IMR-90 (cell line): Measurements from ENCODE around the gene AGGF1. TPM values are rescaled to one million over a fixed set of nuclear protein-coding genes. Genes with fewer than 3 reads are reported as not detected.

ENCODE experiments used
- ATAC-seq: fragments of 200-7000 bp; cut with Tn5 transposase; 2 replicates; pipeline ENCODE4 v1.9.1; 2020; ENCODE audit warnings: low read depth, mild to moderate bottlenecking, moderate library complexity
- BruUV-seq: library from RNA; stranded (reverse); fragments of 400-500 nt; replicated peaks from 2 replicates; lab custom pipeline; 2021; lab: Mats Ljungman, UMichigan
- CTCF ChIA-PET: fragments of 300-600 bp; formaldehyde crosslinking; extraction: SDS; loops from one replicate; lab custom pipeline; 2021; ENCODE audit warnings: antibody characterized with exemption; lab: Yijun Ruan, JAX
- POLR2A ChIA-PET: fragments of 300-600 bp; sonication (Branson Sonifier 250); formaldehyde crosslinking; loops from one replicate; lab custom pipeline; 2022; ENCODE audit warnings: antibody characterized with exemption; ENCODE audit not compliant: unreplicated experiment; lab: Charles Lee
- DNase-seq: peaks from one replicate; pipeline ENCODE4 v3.0.0; 2013
- H2AFZ ChIP-seq: replicated peaks from 2 replicates; pipeline ENCODE3; 2013; ENCODE audit warnings: low read length, mild to moderate bottlenecking; ENCODE audit not compliant: poor library complexity
- H2AK5ac ChIP-seq: 2 replicates; pipeline ENCODE4 v1.6.1; 2013; ENCODE audit warnings: low read depth, low read length, inconsistent platforms
- H2AK9ac ChIP-seq: replicated peaks from 2 replicates; pipeline ENCODE3; 2013; ENCODE audit warnings: mild to moderate bottlenecking, low read depth, low read length, moderate library complexity; ENCODE audit not compliant: poor library complexity
- H2BK120ac ChIP-seq: 2 replicates; pipeline ENCODE4 v1.6.1; 2013; ENCODE audit warnings: low read depth, low read length, inconsistent platforms
- H2BK15ac ChIP-seq: 3 replicates; pipeline ENCODE4 v1.6.1; 2013; ENCODE audit warnings: low read depth, low read length, inconsistent platforms
- H2BK20ac ChIP-seq: 2 replicates; pipeline ENCODE4 v1.6.1; 2013; ENCODE audit warnings: low read depth, mild to moderate bottlenecking, inconsistent platforms, low read length, moderate library complexity
- H2BK5ac ChIP-seq: 2 replicates; pipeline ENCODE4 v1.6.1; 2013; ENCODE audit warnings: mild to moderate bottlenecking, low read depth, low read length, inconsistent platforms; ENCODE audit not compliant: poor library complexity, severe bottlenecking
- H3K14ac ChIP-seq: replicated peaks from 2 replicates; pipeline ENCODE4 v1.6.1; 2013; ENCODE audit warnings: low read depth, low read length, inconsistent platforms
- H3K18ac ChIP-seq: 2 replicates; pipeline ENCODE4 v1.6.1; 2013; ENCODE audit warnings: low read depth, low read length, control low read depth
- H3K23ac ChIP-seq: 2 replicates; pipeline ENCODE4 v1.6.1; 2013; ENCODE audit warnings: low read depth, low read length, inconsistent platforms
- H3K27ac ChIP-seq: 2 replicates; pipeline ENCODE4 v1.5.1; 2013; ENCODE audit warnings: mild to moderate bottlenecking, control low read depth, low read length; ENCODE audit not compliant: insufficient read depth
- H3K27me3 ChIP-seq: 2 replicates; pipeline ENCODE4 v1.6.1; 2013; ENCODE audit warnings: low read length; ENCODE audit not compliant: control insufficient read depth, insufficient read depth
- H3K36me3 ChIP-seq: 2 replicates; pipeline ENCODE4 v1.6.1; 2013; ENCODE audit warnings: low read length, mixed read lengths; ENCODE audit not compliant: control insufficient read depth, insufficient read depth
- H3K4ac ChIP-seq: 2 replicates; pipeline ENCODE4 v1.6.1; 2013; ENCODE audit warnings: low read depth, low read length, inconsistent platforms
- H3K4me1 ChIP-seq: 2 replicates; pipeline ENCODE4 v1.6.1; 2013; ENCODE audit warnings: low read length, mixed read lengths; ENCODE audit not compliant: control insufficient read depth, insufficient read depth
- H3K4me2 ChIP-seq: 2 replicates; pipeline ENCODE4 v1.6.1; 2013; ENCODE audit warnings: low read depth, mild to moderate bottlenecking, control low read depth, low read length, moderate library complexity
- H3K4me3 ChIP-seq: 2 replicates; pipeline ENCODE4 v1.5.1; 2013; ENCODE audit warnings: low read depth, mild to moderate bottlenecking, control low read depth, low read length, moderate library complexity; ENCODE audit not compliant: insufficient read depth
- H3K56ac ChIP-seq: 2 replicates; pipeline ENCODE4 v1.6.1; 2013; ENCODE audit warnings: low read length, inconsistent platforms; ENCODE audit not compliant: insufficient read depth; ENCODE audit errors: extremely low read depth
- H3K79me1 ChIP-seq, 2 experiments: 2 replicates each; pipeline ENCODE4 v1.6.1; 2013; ENCODE audit warnings: low read length in 2 of 2, inconsistent platforms in 1 of 2, low read depth in 1 of 2
- H3K9ac ChIP-seq: 2 replicates; pipeline ENCODE4 v1.6.1; 2013; ENCODE audit warnings: low read depth, low read length, control low read depth
- H3K9me1 ChIP-seq: 2 replicates; pipeline ENCODE4 v1.6.1; 2013; ENCODE audit warnings: low read length, inconsistent platforms; ENCODE audit not compliant: insufficient read depth
- H3K9me3 ChIP-seq: 2 replicates; pipeline ENCODE4 v1.6.1; 2013; ENCODE audit warnings: low read length; ENCODE audit not compliant: control insufficient read depth, insufficient read depth
- H4K20me1 ChIP-seq: 2 replicates; pipeline ENCODE4 v1.6.1; 2013; ENCODE audit warnings: low read length, inconsistent platforms; ENCODE audit not compliant: insufficient read depth
- H4K5ac ChIP-seq: 2 replicates; pipeline ENCODE4 v1.6.1; 2013; ENCODE audit warnings: mild to moderate bottlenecking, low read depth, low read length, control low read depth
- H4K8ac ChIP-seq, 2 experiments: 2 replicates each; pipeline ENCODE4 v1.6.1; 2013; ENCODE audit warnings: low read depth in 2 of 2, low read length in 2 of 2, control low read depth in 1 of 2, inconsistent platforms in 1 of 2
- H4K91ac ChIP-seq: 2 replicates; pipeline ENCODE4 v1.6.1; 2013; ENCODE audit warnings: low read depth, low read length, inconsistent platforms; ENCODE audit not compliant: insufficient read depth
- BHLHE40 ChIP-seq: fragments of 150-350 bp; IDR thresholded peaks from 2 replicates; pipeline ENCODE4 v1.6.1; 2016; ENCODE audit warnings: mild to moderate bottlenecking, low read depth, low read length
- CEBPB ChIP-seq: IDR thresholded peaks from 2 replicates; pipeline ENCODE4 v1.6.1; 2012; ENCODE audit warnings: low read depth, low read length, improper control_type of control experiment
- CTCF ChIP-seq: conservative IDR thresholded peaks from 2 replicates; pipeline ENCODE4 v1.5.1; 2012; ENCODE audit warnings: mild to moderate bottlenecking, low read depth, low read length, improper control_type of control experiment
- FOS ChIP-seq: fragments of 150-350 bp; IDR thresholded peaks from 2 replicates; pipeline ENCODE4 v1.6.1; 2016; ENCODE audit warnings: low read depth, low read length
- NFE2L2 ChIP-seq: fragments of 150-350 bp; IDR thresholded peaks from 2 replicates; pipeline ENCODE4 v1.6.1; 2016; ENCODE audit warnings: low read depth, mild to moderate bottlenecking, low read length
- WGBS, 2 experiments: methylation state at CpG; one replicate each; pipeline versions ENCODE4 v1.1.5 to v1.1.7; 2013; ENCODE audit warnings: missing lambda C conversion rate in 2 of 2; ENCODE audit not compliant: insufficient read length in 1 of 2; ENCODE audit errors: extremely low coverage in 2 of 2; 5-methylcytosine and 5-hydroxymethylcytosine counted together
- dilution Hi-C: fragments of 300-500 bp; cut with HindIII; formaldehyde crosslinking; loops from one replicate; pipeline ENCODE4 v1.14.3; 2018; ENCODE audit warnings: low sequenced_read_pairs; ENCODE audit not compliant: unreplicated experiment
- in situ Hi-C: fragments of 300-500 bp; cut with MboI; formaldehyde crosslinking; loops from 3 replicates; pipeline ENCODE4 v1.14.3; 2019; ENCODE audit warnings: low sequenced_read_pairs, inconsistent platforms, mixed read lengths
- intact Hi-C: fragments of 100-400 bp; cut with micrococcal nuclease; formaldehyde crosslinking; loops from 2 replicates; pipeline ENCODE4 v1.10.0; 2022
- polyA plus RNA-seq, 3 experiments: library from polyadenylated mRNA; depleted of rRNA; stranded (reverse); fragments of >200 nt; gene quantifications; 2 replicates each; pipeline ENCODE4 v1.2.3, GENCODE V29; 2012; ENCODE audit warnings: low replicate concordance in 1 of 3
- total RNA-seq: library from RNA; depleted of rRNA; stranded (reverse); fragments of >200 nt; gene quantifications from 2 replicates; pipeline ENCODE4 v1.2.3, GENCODE V29; 2012
- TF ChIP-seq, protein P1 (sequence below): fragments of 150-350 bp; IDR thresholded peaks from 2 replicates; pipeline ENCODE4 v1.6.1; 2016; ENCODE audit warnings: low read depth, mild to moderate bottlenecking, low read length, moderate library complexity, borderline replicate concordance

AGGF1 gene
- total and polyA plus RNA-seq, 2 of the 4 experiments (the other 2 are of a cell fraction) = 7.3 to 8.4 TPM

DNA sequence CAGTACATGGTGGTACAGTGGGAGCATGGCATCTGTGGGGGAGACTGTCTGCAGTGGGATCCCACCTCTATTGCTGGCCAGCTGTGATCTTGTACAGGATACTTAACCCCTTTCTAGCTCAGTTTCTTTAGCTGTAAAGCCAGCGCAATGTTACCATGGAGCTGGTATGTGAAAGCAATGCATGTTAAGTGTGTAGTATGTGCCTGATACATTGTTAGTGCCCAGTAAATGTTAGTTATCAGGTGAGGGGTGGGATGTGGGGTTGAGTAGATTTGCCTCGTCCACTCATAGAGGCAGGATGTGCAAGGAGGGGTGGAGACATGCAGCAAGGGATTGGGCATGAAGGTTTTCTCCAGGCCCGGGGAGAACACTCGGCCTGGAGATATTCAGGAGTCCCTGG lies 44.5 kb downstream of the AGGF1 start:
- ChIA-PET CTCF (no interaction called here), POLR2A (no interaction called here)
- no peak overlapping the region for H2BK20ac ChIP-seq
- no peaks in the 10 kb centered on the region; the same call in 1 of the 2 replicates for H3K4me1 ChIP-seq
- H2AK5ac ChIP-seq = no peak overlapping the region
- H2AFZ ChIP-seq = no peak overlapping the region
- DNase-seq (no peak), ATAC-seq (no peak)
- H3K56ac ChIP-seq = no peak overlapping the region
- no peak overlapping the region for H3K4me3 ChIP-seq
- H2BK15ac ChIP-seq = no peak overlapping the region
- H4K8ac ChIP-seq = no peak overlapping the region
- peaks cover 3% of the 10 kb centered on the region for H3K36me3 ChIP-seq
- no peak overlapping the region for H4K91ac ChIP-seq
- H3K27me3 ChIP-seq = no peaks in the 10 kb centered on the region
- in situ Hi-C loops (no loop called here), dilution Hi-C loops (no loop called here), intact Hi-C loops (loop anchor here (5.0 kb wide), 1 partner anchor 418 kb away; the partner anchor contains the start of gene WDR41)
- no peak overlapping the region for H4K5ac ChIP-seq
- no peak overlapping the region for H3K27ac ChIP-seq
- no peak overlapping the region for H2BK120ac ChIP-seq
- H2AK9ac ChIP-seq = no peak overlapping the region
- peaks cover 7% of the 10 kb centered on the region; the same call in 1 of the 2 replicates for H3K9me1 ChIP-seq
- WGBS, 2 experiments = 88% methylated on average over 3 of the region's 4 CpGs; no CpG with 5 or more reads in 1 of the 2 experiments
- no peak overlapping the region for H3K23ac ChIP-seq
- no peak overlapping the region for H3K14ac ChIP-seq
- no peak overlapping the region for H2BK5ac ChIP-seq
- no peak overlapping the region for H3K18ac ChIP-seq
- BruUV-seq = TSS peak; percentile 34
- H3K9me3 ChIP-seq = no peaks in the 10 kb centered on the region
- H3K9ac ChIP-seq = no peak overlapping the region
- H3K4ac ChIP-seq = no peak overlapping the region
- H3K4me2 ChIP-seq = no peak overlapping the region
- no peak for TF ChIP-seq CEBPB
- no peak for TF ChIP-seq FOS
- TF ChIP-seq CTCF = no peak
- TF ChIP-seq NFE2L2 = no peak
- TF ChIP-seq, protein P1, sequence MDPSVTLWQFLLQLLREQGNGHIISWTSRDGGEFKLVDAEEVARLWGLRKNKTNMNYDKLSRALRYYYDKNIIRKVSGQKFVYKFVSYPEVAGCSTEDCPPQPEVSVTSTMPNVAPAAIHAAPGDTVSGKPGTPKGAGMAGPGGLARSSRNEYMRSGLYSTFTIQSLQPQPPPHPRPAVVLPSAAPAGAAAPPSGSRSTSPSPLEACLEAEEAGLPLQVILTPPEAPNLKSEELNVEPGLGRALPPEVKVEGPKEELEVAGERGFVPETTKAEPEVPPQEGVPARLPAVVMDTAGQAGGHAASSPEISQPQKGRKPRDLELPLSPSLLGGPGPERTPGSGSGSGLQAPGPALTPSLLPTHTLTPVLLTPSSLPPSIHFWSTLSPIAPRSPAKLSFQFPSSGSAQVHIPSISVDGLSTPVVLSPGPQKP = no peak
- TF ChIP-seq BHLHE40 = no peak
- no peaks in the 10 kb centered on the region for H4K20me1 ChIP-seq
- no peaks in the 10 kb centered on the region for H3K79me1 ChIP-seq
